Mesendoderm (in vitro differentiated cells): ENCODE measurements around the gene CCDC69.
"Not testable (repeated sequence)": the region's sequence is repeated elsewhere in the genome, so short reads cannot be mapped to it uniquely, and the experiment has no call there.

Experiments
- DNase-seq: peaks from one replicate; pipeline ENCODE4 v3.0.0; 2013
- H2AK5ac ChIP-seq: 2 replicates; pipeline ENCODE4 v1.6.1; 2013; ENCODE audit warnings: low read length, inconsistent platforms
- H2BK120ac ChIP-seq: 2 replicates; pipeline ENCODE4 v1.6.1; 2013; ENCODE audit warnings: low read depth, mild to moderate bottlenecking, low read length, moderate library complexity, mixed read lengths
- H2BK15ac ChIP-seq: replicated peaks from 2 replicates; pipeline ENCODE4 v1.6.1; 2013; ENCODE audit warnings: low read depth, mild to moderate bottlenecking, moderate library complexity
- H2BK5ac ChIP-seq: 2 replicates; pipeline ENCODE4 v1.6.1; 2013; ENCODE audit warnings: low read length, inconsistent platforms
- H3K18ac ChIP-seq: 2 replicates; pipeline ENCODE4 v1.6.1; 2013; ENCODE audit warnings: mild to moderate bottlenecking, low read length, mixed read lengths
- H3K23ac ChIP-seq: one replicate; pipeline ENCODE4 v1.6.1; 2013; ENCODE audit warnings: low read length
- H3K27ac ChIP-seq: 2 replicates; pipeline ENCODE4 v1.5.1; 2013; ENCODE audit warnings: low read depth, mild to moderate bottlenecking, inconsistent platforms, low read length, moderate library complexity
- H3K27me3 ChIP-seq: 2 replicates; pipeline ENCODE4 v1.6.1; 2013; ENCODE audit warnings: low read length, control low read depth, mild to moderate bottlenecking, inconsistent platforms; ENCODE audit not compliant: insufficient read depth, poor library complexity
- H3K36me3 ChIP-seq: 2 replicates; pipeline ENCODE4 v1.6.1; 2013; ENCODE audit warnings: low read length, inconsistent platforms; ENCODE audit not compliant: control insufficient read depth, insufficient read depth
- H3K4ac ChIP-seq: one replicate; pipeline ENCODE4 v1.6.1; 2013; ENCODE audit warnings: low read depth, mild to moderate bottlenecking, low read length, moderate library complexity
- H3K4me1 ChIP-seq: 2 replicates; pipeline ENCODE4 v1.6.1; 2013; ENCODE audit warnings: low read depth, low read length, inconsistent platforms; ENCODE audit not compliant: control insufficient read depth
- H3K4me2 ChIP-seq: 2 replicates; pipeline ENCODE4 v1.6.1; 2013; ENCODE audit warnings: low read length
- H3K4me3 ChIP-seq: 2 replicates; pipeline ENCODE4 v1.5.1; 2013; ENCODE audit warnings: mild to moderate bottlenecking, low read length
- H3K56ac ChIP-seq: one replicate; pipeline ENCODE4 v1.6.1; 2013; ENCODE audit warnings: low read length
- H3K79me1 ChIP-seq: 2 replicates; pipeline ENCODE4 v1.6.1; 2013; ENCODE audit warnings: low read length, inconsistent platforms
- H3K79me2 ChIP-seq: 2 replicates; pipeline ENCODE4 v1.6.1; 2013; ENCODE audit warnings: mild to moderate bottlenecking, low read length; ENCODE audit not compliant: control insufficient read depth, insufficient read depth
- H3K9ac ChIP-seq: 2 replicates; pipeline ENCODE4 v1.6.1; 2013; ENCODE audit warnings: low read length, inconsistent platforms
- H4K5ac ChIP-seq: one replicate; pipeline ENCODE4 v1.6.1; 2013; ENCODE audit warnings: low read length
- H4K8ac ChIP-seq: one replicate; pipeline ENCODE4 v1.6.1; 2013; ENCODE audit warnings: low read depth, mild to moderate bottlenecking, control low read depth, low read length, moderate library complexity
- WGBS: extraction: QIAGEN DNeasy Blood & Tissue Kit; methylation state at CpG from one replicate; pipeline ENCODE4 v1.1.7; 2013; ENCODE audit warnings: low lambda C conversion rate, missing lambda C conversion rate; ENCODE audit not compliant: insufficient coverage; ENCODE audit errors: extremely low coverage; 5-methylcytosine and 5-hydroxymethylcytosine counted together

The CCDC69 gene

GRCh38 chr5:151243564-151243963 lies 19.7 kb upstream of the CCDC69 start:
- peaks cover 4% of the 10 kb centered on the region for H3K4me1 ChIP-seq
- H3K27me3 ChIP-seq, result no peaks in the 10 kb centered on the region
- H3K18ac ChIP-seq, result no peak overlapping the region
- no peak overlapping the region for H3K4me3 ChIP-seq
- H3K79me2 ChIP-seq, result no peaks in the 10 kb centered on the region
- no CpG with 5 or more reads among the region's 4 CpGs for WGBS
- H2BK120ac ChIP-seq, result no peak overlapping the region
- H3K27ac ChIP-seq, result no peak overlapping the region
- H4K5ac ChIP-seq, result no peak overlapping the region
- H4K8ac ChIP-seq, result no peak overlapping the region
- H3K23ac ChIP-seq, result no peak overlapping the region
- no peak overlapping the region for H3K4ac ChIP-seq
- H2BK15ac ChIP-seq, result no peak overlapping the region
- no peak overlapping the region for H2AK5ac ChIP-seq
- no peak overlapping the region for H2BK5ac ChIP-seq
- DNase-seq, result no peak
- H3K56ac ChIP-seq, result no peak overlapping the region
- H3K9ac ChIP-seq, result no peak overlapping the region
- no peaks in the 10 kb centered on the region for H3K79me1 ChIP-seq
- H3K36me3 ChIP-seq, result no peaks in the 10 kb centered on the region
- no peak overlapping the region for H3K4me2 ChIP-seq

GRCh38 chr5:151243127-151243526 lies 19.2 kb upstream of the CCDC69 start:
- Histone ChIP-seq H3K18ac (no peak overlapping the region), H3K79me2 (no peaks in the 10 kb centered on the region), H3K36me3 (no peaks in the 10 kb centered on the region), H4K8ac (no peak overlapping the region), H3K23ac (no peak overlapping the region), H3K27ac (no peak overlapping the region), H2BK5ac (no peak overlapping the region), H3K4ac (no peak overlapping the region), H2AK5ac (no peak overlapping the region), H3K4me2 (no peak overlapping the region), H3K9ac (no peak overlapping the region), H3K79me1 (no peaks in the 10 kb centered on the region), H2BK15ac (no peak overlapping the region), H3K56ac (no peak overlapping the region), H3K4me1 (peaks cover 4% of the 10 kb centered on the region), H3K4me3 (no peak overlapping the region), H2BK120ac (no peak overlapping the region), H4K5ac (no peak overlapping the region), H3K27me3 (no peaks in the 10 kb centered on the region)
- no CpG with 5 or more reads among the region's 4 CpGs for WGBS
- no peak for DNase-seq

GRCh38 chr5:151240924-151241635 lies 17.2 kb upstream of the CCDC69 start:
- no peak overlapping the region for H3K18ac ChIP-seq
- peak; percentile 65 for DNase-seq
- no peak overlapping the region for H2BK120ac ChIP-seq
- H3K23ac ChIP-seq, result no peak overlapping the region
- peak overlapping the region; percentile 9 for H3K56ac ChIP-seq
- H3K27ac ChIP-seq, result no peak overlapping the region
- H3K36me3 ChIP-seq, result no peaks in the 10 kb centered on the region
- WGBS, result no CpG with 5 or more reads among the region's 2 CpGs
- no peak overlapping the region for H2BK5ac ChIP-seq
- no peak overlapping the region for H3K4me3 ChIP-seq
- H3K9ac ChIP-seq, result no peak overlapping the region
- no peak overlapping the region for H3K4me2 ChIP-seq
- no peak overlapping the region for H2BK15ac ChIP-seq
- H4K8ac ChIP-seq, result no peak overlapping the region
- H3K79me2 ChIP-seq, result no peaks in the 10 kb centered on the region
- no peaks in the 10 kb centered on the region for H3K27me3 ChIP-seq
- no peak overlapping the region for H4K5ac ChIP-seq
- H3K4me1 ChIP-seq, result peaks cover 4% of the 10 kb centered on the region
- H3K4ac ChIP-seq, result no peak overlapping the region
- no peaks in the 10 kb centered on the region for H3K79me1 ChIP-seq
- H2AK5ac ChIP-seq, result no peak overlapping the region

GRCh38 chr5:151240268-151240835 lies 16.5 kb upstream of the CCDC69 start:
- H2BK15ac ChIP-seq, H3K27ac ChIP-seq, H3K27me3 ChIP-seq, H4K8ac ChIP-seq, H3K9ac ChIP-seq, H3K18ac ChIP-seq, H2BK120ac ChIP-seq, H3K79me1 ChIP-seq, H2AK5ac ChIP-seq, H3K4me2 ChIP-seq, H3K79me2 ChIP-seq, H3K36me3 ChIP-seq, H3K23ac ChIP-seq, H3K56ac ChIP-seq, DNase-seq, H3K4me1 ChIP-seq, H2BK5ac ChIP-seq, H4K5ac ChIP-seq, H3K4ac ChIP-seq, H3K4me3 ChIP-seq: not testable (repeated sequence)
- no CpG with 5 or more reads among the region's 10 CpGs for WGBS

- no peak overlapping the region for H4K8ac ChIP-seq
- no peak overlapping the region for H4K5ac ChIP-seq
- WGBS, result no CpG with 5 or more reads among the region's 17 CpGs
- H3K4ac ChIP-seq, result no peak overlapping the region
- H3K4me3 ChIP-seq, result no peak overlapping the region
- no peak overlapping the region for H2BK5ac ChIP-seq
- no peak overlapping the region for H3K23ac ChIP-seq
- H2AK5ac ChIP-seq, result no peak overlapping the region
- H3K4me2 ChIP-seq, result no peak overlapping the region
- H3K79me1 ChIP-seq, result no peaks in the 10 kb centered on the region
- no peak overlapping the region for H3K9ac ChIP-seq
- no peak overlapping the region for H3K18ac ChIP-seq
- H3K79me2 ChIP-seq, result no peaks in the 10 kb centered on the region
- H3K56ac ChIP-seq, result peak overlapping the region; percentile 9
- peaks cover 4% of the 10 kb centered on the region for H3K4me1 ChIP-seq
- no peaks in the 10 kb centered on the region for H3K36me3 ChIP-seq
- H3K27ac ChIP-seq, result no peak overlapping the region
- H2BK120ac ChIP-seq, result no peak overlapping the region
- DNase-seq, result peak; percentile 78
- H3K27me3 ChIP-seq, result no peaks in the 10 kb centered on the region
- H2BK15ac ChIP-seq, result no peak overlapping the region
Observed at GRCh38 chr5:151239237-151239861, 15.5 kb upstream of the CCDC69 start.
